Activated CD4-positive, alpha-beta T cell treated with anti-CD3 and anti-CD28 coated beads, Interleukin-10, Interleukin-2, amounts not matched to agents 100 ng/mL and 50 ng/mL, durations not matched to agents 16 hours and 8 hours (primary cell): ENCODE results near the gene PRELID3B.
"Not testable (repeated sequence)": the region's sequence is repeated elsewhere in the genome, so short reads cannot be mapped to it uniquely, and the experiment has no call there.

Experiments used
- DNase-seq: peaks from one replicate; pipeline ENCODE4 v3.0.0-alpha.2; 2020

PRELID3B gene

DNA sequence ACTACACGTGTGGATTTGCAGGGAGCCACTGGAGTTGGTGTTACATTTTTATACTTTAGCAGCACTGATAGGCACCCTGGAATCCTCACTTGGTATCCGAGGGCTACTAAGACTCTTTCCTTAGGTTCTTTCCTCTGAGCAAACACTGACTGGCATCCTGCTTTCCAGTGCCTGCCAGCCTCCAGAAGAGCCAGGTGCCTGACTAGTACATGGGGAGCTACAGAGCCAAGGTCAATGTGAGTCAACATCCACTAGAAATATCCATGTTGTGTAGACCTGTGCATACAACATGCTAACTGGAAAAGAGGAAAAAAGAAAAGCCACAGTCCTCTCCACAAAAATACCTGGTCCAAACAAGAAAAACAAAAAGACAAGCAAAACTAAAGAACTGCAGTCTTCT, 17.5 kb downstream of the PRELID3B start:
- DNase-seq, result no peak

DNA sequence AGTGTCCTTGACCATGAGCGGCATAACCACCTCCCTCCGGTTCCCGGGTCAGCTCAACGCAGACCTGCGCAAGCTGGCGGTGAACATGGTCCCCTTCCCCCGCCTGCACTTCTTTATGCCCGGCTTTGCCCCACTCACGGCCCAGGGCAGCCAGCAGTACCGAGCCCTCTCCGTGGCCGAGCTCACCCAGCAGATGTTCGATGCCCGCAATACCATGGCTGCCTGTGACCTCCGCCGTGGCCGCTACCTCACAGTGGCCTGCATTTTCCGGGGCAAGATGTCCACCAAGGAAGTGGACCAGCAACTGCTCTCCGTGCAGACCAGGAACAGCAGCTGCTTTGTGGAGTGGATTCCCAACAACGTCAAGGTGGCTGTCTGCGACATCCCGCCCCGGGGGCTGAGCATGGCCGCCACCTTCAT, 18.5 kb downstream of the PRELID3B start:
- DNase-seq, result no peak

GRCh38 chr20:59023616-59024015, 19.0 kb downstream of the PRELID3B start:
- no peak for DNase-seq

DNA sequence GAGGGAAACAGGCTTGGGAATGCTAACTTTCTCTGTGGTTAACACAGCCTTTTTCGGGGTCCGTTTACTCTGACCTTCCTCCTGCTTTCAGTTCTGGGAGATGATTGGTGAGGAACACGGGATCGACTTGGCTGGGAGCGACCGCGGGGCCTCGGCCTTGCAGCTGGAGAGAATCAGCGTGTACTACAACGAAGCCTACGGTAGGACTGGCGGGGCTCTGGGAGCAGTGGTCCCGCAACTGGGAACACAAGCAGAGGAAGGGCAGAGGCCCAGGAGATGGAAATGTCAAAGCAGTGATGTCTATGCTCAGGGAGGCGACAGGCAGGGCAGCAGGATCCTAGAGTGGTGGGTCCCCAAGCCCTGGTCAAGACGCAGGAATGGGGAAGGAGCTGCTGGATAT, 19.8 kb downstream of the PRELID3B start:
- DNase-seq, result no peak

- DNase-seq, result no peak
Measured at GRCh38 chr20:59020938-59021551, 21.5 kb downstream of the PRELID3B start.

- no peak for DNase-seq
Measured at GRCh38 chr20:59019217-59019616, 23.4 kb downstream of the PRELID3B start, which contains the start of gene TUBB1. Gene TUBB1, plus strand, starts transcription at chr20:59019429. Its CDS starts 94 bp downstream, at chr20:59019523.

DNA sequence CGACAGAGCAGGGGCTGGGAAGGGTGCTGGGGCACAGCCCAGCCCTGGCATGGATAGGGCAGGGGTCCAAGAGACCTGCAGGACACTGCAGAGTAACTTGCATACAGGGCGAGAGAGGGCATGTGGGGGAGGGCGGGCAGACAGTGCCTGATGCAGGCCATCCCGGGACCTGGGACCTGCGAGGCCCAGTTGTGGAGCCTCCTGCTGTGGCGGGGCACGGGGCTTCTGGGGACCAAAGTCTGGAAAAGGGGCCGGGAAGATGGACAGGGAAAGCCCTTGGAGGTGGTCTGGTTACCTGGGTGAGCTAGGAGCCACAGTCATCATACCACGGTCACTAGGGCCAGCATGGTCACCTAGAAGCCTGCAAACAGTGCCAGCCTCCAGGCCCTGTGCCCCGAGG, 23.8 kb downstream of the PRELID3B start:
- no peak for DNase-seq

GRCh38 chr20:59017493-59018231, 24.9 kb downstream of the PRELID3B start:
- no peak for DNase-seq

DNA sequence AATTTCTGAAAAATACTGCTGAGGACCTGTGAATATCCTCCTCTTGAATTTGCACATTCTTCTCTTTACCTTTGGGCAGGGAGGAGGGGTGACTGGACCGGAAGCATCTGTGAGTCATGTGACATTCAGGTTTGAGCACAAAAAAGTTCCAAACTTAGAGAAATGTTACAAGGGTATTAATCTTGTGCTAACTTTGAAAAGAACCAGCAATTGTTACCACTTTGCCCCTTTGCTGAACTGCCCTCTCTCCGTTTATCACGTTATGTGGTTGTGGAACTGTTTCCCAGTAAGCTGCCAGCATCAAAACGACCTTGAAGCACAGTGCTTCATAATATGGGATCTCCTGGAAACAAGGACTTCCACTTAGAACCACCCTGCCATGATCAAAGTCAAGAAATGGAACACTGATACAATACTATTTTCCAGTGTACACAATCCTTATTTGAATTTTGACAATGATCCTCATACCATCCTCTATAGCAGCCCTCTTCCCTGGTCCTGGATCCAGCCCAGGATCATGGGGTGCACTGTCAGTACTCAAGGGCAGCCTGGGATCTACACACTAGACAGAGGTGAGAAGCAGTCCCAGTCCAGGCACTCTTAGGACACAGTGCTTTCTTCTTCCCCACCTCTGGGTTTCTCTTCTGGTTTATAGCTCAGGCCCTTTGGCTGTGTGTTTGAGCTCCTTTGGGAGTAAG, 25.6 kb downstream of the PRELID3B start:
- DNase-seq, result peak; percentile 21

DNA sequence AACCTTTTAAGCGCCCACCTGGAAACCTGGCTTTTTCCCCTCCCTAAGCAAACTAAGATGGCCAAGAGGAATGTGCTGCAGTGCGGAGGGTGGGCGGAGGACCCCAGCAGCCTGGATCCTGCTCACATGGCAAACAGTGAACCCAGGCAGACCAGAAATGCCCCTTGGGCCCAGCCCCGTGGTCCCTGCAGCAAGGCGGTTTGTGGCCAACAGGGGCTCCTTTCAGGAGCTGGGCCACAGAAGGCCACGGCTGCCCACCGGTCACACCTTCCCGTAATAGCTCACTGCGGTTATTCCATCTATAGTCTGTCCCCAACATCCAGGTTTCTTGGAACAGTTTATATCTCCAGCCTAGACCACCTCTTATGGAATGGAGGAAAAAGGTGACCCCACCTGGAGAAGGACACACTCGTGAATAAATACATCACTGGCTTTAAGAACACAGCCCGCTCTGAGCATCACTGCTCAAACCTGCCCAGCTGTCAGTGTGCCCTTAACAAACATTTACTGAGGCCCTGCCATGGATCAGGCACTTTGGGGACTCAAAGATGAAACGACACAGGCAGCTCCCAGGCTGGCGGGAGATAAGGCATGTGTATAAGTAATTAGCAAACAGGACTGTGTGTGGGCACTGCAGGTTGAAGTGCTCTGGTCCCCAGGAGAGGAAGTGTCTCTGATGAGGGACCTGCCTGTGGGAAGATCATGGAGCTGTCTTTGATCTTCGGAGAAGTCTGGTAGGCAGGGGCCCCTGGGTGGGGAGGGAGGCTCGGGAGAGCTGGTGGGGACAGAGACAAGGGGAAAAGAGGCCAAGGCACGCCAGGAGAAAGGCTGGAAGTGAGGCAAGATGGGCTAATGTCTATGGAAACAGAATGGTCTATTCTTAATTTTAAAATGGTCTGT, 26.5 kb downstream of the PRELID3B start:
- DNase-seq, result no peak

DNA sequence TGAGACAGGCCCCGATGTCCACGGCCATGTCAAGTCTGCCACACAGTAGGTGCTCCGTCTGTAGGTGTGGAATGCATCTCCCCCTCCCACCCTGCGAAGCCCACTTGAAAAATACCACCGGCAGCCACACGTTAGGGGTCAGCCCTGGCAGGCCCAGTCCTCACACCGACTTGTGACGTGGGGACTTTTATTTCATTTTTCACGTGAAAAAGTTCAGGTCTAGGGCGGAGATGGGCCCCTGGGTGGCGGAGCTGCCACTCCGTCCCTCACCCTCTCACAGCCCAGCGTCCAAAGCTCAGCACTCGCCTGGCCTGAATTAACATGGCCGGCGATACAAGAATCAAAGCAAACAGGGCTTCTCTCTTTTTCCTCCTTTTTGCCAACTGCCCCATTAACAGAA, 27.2 kb downstream of the PRELID3B start:
- no peak for DNase-seq

- no peak for DNase-seq
Measured at GRCh38 chr20:59014680-59015389, 27.8 kb downstream of the PRELID3B start.

DNA sequence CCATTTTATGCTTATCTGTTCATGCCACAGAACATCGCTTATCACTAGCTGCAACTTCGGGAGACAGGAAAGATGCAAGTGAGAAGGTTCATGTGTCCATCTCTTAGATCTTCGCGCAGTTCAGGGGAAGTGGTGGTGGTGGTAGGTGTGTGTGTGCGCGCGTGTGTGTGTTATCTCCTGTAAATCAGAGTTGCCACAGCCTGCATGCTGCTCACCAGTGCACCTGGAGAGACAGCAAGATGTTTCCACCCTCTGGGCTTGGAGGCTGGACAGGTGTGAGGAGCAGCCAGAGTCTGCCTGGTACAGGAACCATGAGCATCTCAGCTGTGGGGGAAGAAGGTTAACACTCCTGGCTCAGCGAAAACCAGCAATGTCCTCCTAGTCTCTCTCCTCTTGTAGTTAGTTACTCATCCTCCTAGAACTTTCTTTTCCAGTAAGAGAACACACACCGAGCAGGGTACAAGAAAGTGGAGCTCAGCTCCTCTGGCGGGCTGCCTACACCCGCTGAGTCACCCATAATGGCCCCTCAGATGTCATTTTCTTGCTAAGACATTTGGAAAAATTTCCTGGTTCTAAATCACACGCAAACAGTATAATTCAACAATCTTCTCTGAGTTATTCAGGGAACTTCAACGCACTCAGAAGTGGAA, 28.5 kb downstream of the PRELID3B start:
- peak; percentile 13 for DNase-seq

GRCh38 chr20:59013031-59013951, 29.3 kb downstream of the PRELID3B start:
- no peak for DNase-seq

GRCh38 chr20:59011874-59012157, 30.8 kb downstream of the PRELID3B start:
- DNase-seq, result not testable (repeated sequence)

- no peak for DNase-seq
Measured at GRCh38 chr20:59010995-59011873, 31.4 kb downstream of the PRELID3B start.

- DNase-seq, result no peak
Measured at GRCh38 chr20:59010321-59010994, 32.1 kb downstream of the PRELID3B start.

DNA sequence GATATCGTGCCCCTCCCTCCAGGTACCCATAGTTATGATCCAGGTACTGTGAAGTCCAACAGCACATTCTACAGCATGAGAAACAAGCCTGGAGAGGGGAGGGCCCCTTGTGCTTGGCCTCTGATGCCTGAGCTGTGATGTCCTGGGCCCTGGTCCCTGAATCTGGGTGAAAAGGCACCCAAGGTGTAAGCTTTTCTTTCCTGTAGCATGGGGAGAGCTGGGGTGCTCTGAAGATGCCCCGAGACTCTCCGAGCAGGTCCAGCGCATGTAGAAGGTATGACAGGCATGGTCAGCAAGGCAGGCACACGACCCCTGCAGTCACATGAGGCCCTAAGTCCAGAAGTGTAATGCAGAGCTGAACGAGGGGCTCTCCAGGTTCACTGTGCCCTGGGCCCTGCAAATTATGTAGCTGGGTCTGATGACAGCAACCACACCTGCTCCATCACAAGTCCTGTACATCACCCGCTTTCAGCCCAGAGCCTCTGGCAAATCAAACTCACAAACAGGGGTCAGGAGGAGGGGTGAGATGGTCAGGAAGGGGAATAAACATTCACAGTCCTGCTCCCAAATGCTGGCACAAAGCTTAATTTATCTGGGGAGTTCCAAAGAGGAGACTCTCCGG, 33.8 kb downstream of the PRELID3B start:
- DNase-seq, result no peak
